Measurements from ENCODE around the gene SPON1.

SPON1 gene

DNA sequence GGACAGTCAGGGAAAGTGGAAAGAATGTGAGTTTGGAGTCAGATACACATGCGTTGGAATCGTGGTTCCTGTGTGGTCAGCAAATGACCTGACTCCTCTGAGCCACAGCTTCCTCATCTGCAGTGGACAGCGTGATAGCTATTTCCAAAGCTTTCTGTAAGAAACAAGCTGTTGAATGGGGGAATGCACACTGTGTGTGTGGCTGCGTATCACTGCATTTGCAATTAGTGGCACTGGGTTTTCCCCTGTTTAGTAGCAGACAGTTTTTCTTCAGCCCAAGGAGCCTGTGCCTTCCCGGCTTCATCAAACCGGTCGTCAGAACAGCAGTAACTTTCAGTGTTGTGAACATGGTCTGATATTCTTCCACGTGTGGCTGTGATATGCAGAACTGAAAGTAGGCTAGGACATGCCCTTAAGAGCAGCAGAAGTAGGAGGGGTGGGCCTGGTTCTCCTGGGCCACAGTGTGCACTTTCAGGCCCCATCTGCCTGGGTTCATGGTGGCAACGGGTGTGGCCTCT lies 275.0 kb downstream of the SPON1 start:
- Histone ChIP-seq H3K4me3 (ENCODE audit: control insufficient read depth in 1 of 7, extremely low read depth in 1 of 7, insufficient read depth in 4 of 7, low read depth in 2 of 7, low read length in 6 of 7) (no peak overlapping the region), H3K36me3 (ENCODE audit: control insufficient read depth in 4 of 4, insufficient read depth in 4 of 4, low read length in 3 of 4) (no peaks in the 10 kb centered on the region), H3K4me1 (ENCODE audit: control extremely low read depth in 1 of 4, control insufficient read depth in 4 of 4, insufficient read depth in 4 of 4, low read length in 3 of 4) (peaks cover 2 to 43% (median 16%) of the 10 kb centered on the region in 4 experiments), H3K27ac (ENCODE audit: insufficient read depth in 1 of 2, low read depth in 1 of 2, low read length in 2 of 2, poor library complexity in 1 of 2, severe bottlenecking in 2 of 2) (no peak overlapping the region), H3K27me3 (replicated peaks in 2 of 5; ENCODE audit: control insufficient read depth in 4 of 5, insufficient read depth in 5 of 5, low read length in 4 of 5) (peaks cover 0 to 27% (median under 1%) of the 10 kb centered on the region in 5 experiments), H3K9me3 (ENCODE audit: control extremely low read depth in 1 of 5, control insufficient read depth in 4 of 5, insufficient read depth in 2 of 5, low read depth in 1 of 5, low read length in 4 of 5) (no peaks in the 10 kb centered on the region)
- ChIA-PET POLR2A (no interaction called here), CTCF (interaction anchor here (1.0 to 2.9 kb wide), 3 partner anchors 283 to 465 kb away, joined by 3 to 8 read pairs (median 3); no protein-coding TSS in a partner anchor)
- 36% methylated on average over 7 of the region's 9 CpGs for WGBS (ENCODE audit: insufficient coverage)
- DNase-seq, result peak; percentile 22 to 56 (median 39)

DNA sequence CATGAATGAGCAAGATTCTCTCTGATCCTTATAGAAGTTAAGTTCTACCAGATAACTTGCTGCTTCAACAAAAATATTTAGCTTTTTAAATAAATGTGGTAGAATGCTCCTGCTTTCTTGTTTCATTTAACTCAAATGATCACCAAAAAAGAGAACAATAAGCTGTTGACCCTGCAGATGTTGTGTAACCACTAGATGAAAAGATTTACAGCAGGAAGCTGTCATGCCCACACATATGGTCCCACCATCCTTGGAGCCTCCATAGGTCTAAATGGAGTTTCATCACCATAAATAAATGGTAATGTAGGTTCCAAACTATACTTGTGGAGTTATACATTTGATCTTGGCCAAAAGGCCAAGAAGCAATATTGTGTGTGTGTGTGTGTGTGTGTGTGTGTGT lies 277.7 kb downstream of the SPON1 start:
- DNase-seq, result peak; percentile 13 to 77 (median 70)
- no peaks in the 10 kb centered on the region for H3K36me3 ChIP-seq (ENCODE audit: control insufficient read depth in 4 of 4, insufficient read depth in 4 of 4, low read length in 3 of 4)
- no peak overlapping the region for H3K27ac ChIP-seq (ENCODE audit: insufficient read depth in 1 of 2, low read depth in 1 of 2, low read length in 2 of 2, poor library complexity in 1 of 2, severe bottlenecking in 2 of 2)
- H3K4me1 ChIP-seq (ENCODE audit: control extremely low read depth in 1 of 4, control insufficient read depth in 4 of 4, insufficient read depth in 4 of 4, low read length in 3 of 4), result peaks cover 2 to 43% (median 16%) of the 10 kb centered on the region in 4 experiments
- ChIA-PET CTCF (interaction anchor here (1.2 to 1.7 kb wide), 2 partner anchors 12 to 13 kb away, joined by 4 read pairs; no protein-coding TSS in a partner anchor), POLR2A (no interaction called here)
- H3K27me3 ChIP-seq (replicated peaks in 2 of 5; ENCODE audit: control insufficient read depth in 4 of 5, insufficient read depth in 5 of 5, low read length in 4 of 5), result peaks cover 0 to 26% (median 0%) of the 10 kb centered on the region in 5 experiments
- H3K9me3 ChIP-seq (ENCODE audit: control extremely low read depth in 1 of 5, control insufficient read depth in 4 of 5, insufficient read depth in 2 of 5, low read depth in 1 of 5, low read length in 4 of 5), result no peaks in the 10 kb centered on the region
- H3K4me3 ChIP-seq (ENCODE audit: control insufficient read depth in 1 of 7, extremely low read depth in 1 of 7, insufficient read depth in 4 of 7, low read depth in 2 of 7, low read length in 6 of 7), result no peak overlapping the region

DNA sequence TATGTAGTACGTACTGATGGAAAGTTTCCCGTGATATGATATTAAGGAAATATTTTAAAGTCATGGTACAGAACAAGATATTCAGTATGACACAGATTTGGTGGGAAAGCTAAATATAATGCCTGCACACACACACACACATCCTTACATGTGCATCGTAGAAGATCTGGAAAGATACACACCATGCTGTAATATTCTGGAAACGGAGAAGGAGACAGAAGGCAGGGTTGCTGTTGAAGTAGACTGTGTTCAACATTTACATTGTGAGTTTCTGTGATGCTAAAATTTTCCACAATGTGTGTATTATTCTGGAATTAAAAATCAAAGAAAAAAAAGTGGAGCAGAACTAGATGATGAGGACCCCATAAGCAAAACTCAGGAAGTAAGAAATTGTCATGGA lies 278.4 kb downstream of the SPON1 start:
- Histone ChIP-seq H3K27ac (ENCODE audit: insufficient read depth in 1 of 2, low read depth in 1 of 2, low read length in 2 of 2, poor library complexity in 1 of 2, severe bottlenecking in 2 of 2) (no peak overlapping the region), H3K36me3 (ENCODE audit: control insufficient read depth in 4 of 4, insufficient read depth in 4 of 4, low read length in 3 of 4) (no peaks in the 10 kb centered on the region), H3K27me3 (replicated peaks in 2 of 5; ENCODE audit: control insufficient read depth in 4 of 5, insufficient read depth in 5 of 5, low read length in 4 of 5) (peaks cover 0 to 31% (median 3%) of the 10 kb centered on the region in 5 experiments), H3K9me3 (ENCODE audit: control extremely low read depth in 1 of 5, control insufficient read depth in 4 of 5, insufficient read depth in 2 of 5, low read depth in 1 of 5, low read length in 4 of 5) (no peaks in the 10 kb centered on the region), H3K4me3 (ENCODE audit: control insufficient read depth in 1 of 7, extremely low read depth in 1 of 7, insufficient read depth in 4 of 7, low read depth in 2 of 7, low read length in 6 of 7) (no peak overlapping the region), H3K4me1 (ENCODE audit: control extremely low read depth in 1 of 4, control insufficient read depth in 4 of 4, insufficient read depth in 4 of 4, low read length in 3 of 4) (peaks cover 2 to 43% (median 16%) of the 10 kb centered on the region in 4 experiments)
- CTCF ChIA-PET, result interaction anchor here (1.0 to 1.7 kb wide), 4 partner anchors 9 to 470 kb away, joined by 3 to 4 read pairs (median 4); no protein-coding TSS in a partner anchor
- WGBS (ENCODE audit: insufficient coverage), result 100% methylated on average over 1 of the region's 4 CpGs
- POLR2A ChIA-PET, result no interaction called here
- no peak for DNase-seq

DNA sequence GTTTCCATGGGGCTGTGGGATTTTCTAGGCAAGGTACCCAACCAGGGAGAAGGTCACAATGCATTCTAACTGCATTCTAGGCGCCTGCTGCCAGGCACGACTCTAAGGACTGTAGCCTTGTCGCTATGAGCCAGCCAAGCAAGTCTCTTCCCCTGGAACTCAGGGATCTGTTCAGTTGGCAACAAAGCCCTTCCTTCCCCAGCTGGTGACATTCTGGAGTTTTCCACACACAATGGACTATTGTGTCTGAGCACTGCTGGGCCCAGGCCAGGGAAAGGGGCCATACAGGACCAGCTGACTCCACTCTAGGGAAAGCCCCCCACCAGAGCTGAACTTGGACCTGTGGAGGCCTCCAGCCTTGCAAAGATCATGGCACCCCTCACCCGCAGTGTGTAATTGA lies 279.7 kb downstream of the SPON1 start:
- Histone ChIP-seq H3K27me3 (replicated peaks in 2 of 5; ENCODE audit: control insufficient read depth in 4 of 5, insufficient read depth in 5 of 5, low read length in 4 of 5) (peaks cover 0 to 25% (median 4%) of the 10 kb centered on the region in 5 experiments), H3K4me1 (ENCODE audit: control extremely low read depth in 1 of 4, control insufficient read depth in 4 of 4, insufficient read depth in 4 of 4, low read length in 3 of 4) (peaks cover 0 to 38% (median 16%) of the 10 kb centered on the region in 4 experiments), H3K9me3 (ENCODE audit: control extremely low read depth in 1 of 5, control insufficient read depth in 4 of 5, insufficient read depth in 2 of 5, low read depth in 1 of 5, low read length in 4 of 5) (no peaks in the 10 kb centered on the region), H3K27ac (ENCODE audit: insufficient read depth in 1 of 2, low read depth in 1 of 2, low read length in 2 of 2, poor library complexity in 1 of 2, severe bottlenecking in 2 of 2) (no peak overlapping the region), H3K4me3 (ENCODE audit: control insufficient read depth in 1 of 7, extremely low read depth in 1 of 7, insufficient read depth in 4 of 7, low read depth in 2 of 7, low read length in 6 of 7) (no peak overlapping the region), H3K36me3 (ENCODE audit: control insufficient read depth in 4 of 4, insufficient read depth in 4 of 4, low read length in 3 of 4) (no peaks in the 10 kb centered on the region)
- DNase-seq, result no peak
- ChIA-PET CTCF (no interaction called here), POLR2A (no interaction called here)
- 97% methylated on average over 3 of the region's 4 CpGs for WGBS (ENCODE audit: insufficient coverage)

DNA sequence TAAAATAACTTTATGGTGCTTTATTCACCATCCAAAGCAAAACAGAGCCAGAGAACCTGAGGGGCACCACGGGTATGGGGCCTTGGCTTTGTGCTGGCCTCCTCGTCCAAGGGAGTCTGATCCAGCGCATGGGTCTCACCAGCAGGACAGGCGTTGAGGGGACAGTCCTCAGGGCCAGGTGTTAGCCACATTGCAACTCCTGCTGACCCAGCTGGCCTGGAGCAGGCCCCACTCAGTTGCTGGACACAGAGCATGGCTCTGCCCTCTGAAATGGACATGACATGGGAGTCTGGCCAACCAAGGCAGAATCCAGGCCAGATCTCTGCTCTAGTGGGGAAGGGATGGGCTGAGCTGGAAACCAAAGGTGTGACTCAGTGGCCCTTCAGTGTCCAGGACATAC lies 280.2 kb downstream of the SPON1 start:
- ChIA-PET POLR2A (no interaction called here), CTCF (no interaction called here)

DNA sequence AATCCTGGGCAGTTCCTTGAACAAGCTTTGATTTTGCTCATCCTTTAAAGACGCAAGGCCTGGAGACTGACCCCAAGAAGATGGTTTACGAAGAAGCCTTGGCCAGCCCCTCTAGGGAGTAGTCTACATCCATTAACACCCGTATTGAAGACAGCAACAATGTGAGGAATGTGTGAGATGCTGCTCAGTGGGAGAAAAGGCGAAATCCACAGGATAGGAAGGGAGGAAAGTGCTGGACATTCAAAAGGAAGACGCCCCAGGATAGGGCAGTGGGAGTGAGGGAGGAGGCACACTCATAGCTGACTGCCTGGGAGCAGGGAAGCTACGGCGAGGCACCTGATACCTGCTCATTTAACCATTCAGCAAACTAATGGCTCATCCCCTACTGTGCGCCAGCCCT lies 282.4 kb downstream of the SPON1 start:
- Histone ChIP-seq H3K27me3 (replicated peaks in 2 of 5; ENCODE audit: control insufficient read depth in 4 of 5, insufficient read depth in 5 of 5, low read length in 4 of 5) (peaks cover 0 to 35% (median 11%) of the 10 kb centered on the region in 5 experiments), H3K4me1 (ENCODE audit: control extremely low read depth in 1 of 4, control insufficient read depth in 4 of 4, insufficient read depth in 4 of 4, low read length in 3 of 4) (peaks cover 0 to 32% (median 22%) of the 10 kb centered on the region in 4 experiments), H3K9me3 (ENCODE audit: control extremely low read depth in 1 of 5, control insufficient read depth in 4 of 5, insufficient read depth in 2 of 5, low read depth in 1 of 5, low read length in 4 of 5) (no peaks in the 10 kb centered on the region), H3K36me3 (ENCODE audit: control insufficient read depth in 4 of 4, insufficient read depth in 4 of 4, low read length in 3 of 4) (no peaks in the 10 kb centered on the region), H3K27ac (ENCODE audit: insufficient read depth in 1 of 2, low read depth in 1 of 2, low read length in 2 of 2, poor library complexity in 1 of 2, severe bottlenecking in 2 of 2) (no peak overlapping the region), H3K4me3 (ENCODE audit: control insufficient read depth in 1 of 7, extremely low read depth in 1 of 7, insufficient read depth in 4 of 7, low read depth in 2 of 7, low read length in 6 of 7) (no peak overlapping the region)
- CTCF ChIA-PET, result interaction anchor here (1.2 kb wide), 1 partner anchor 472 kb away, joined by 3 read pairs; no protein-coding TSS in a partner anchor
- 90% methylated on average over 5 of the region's 8 CpGs for WGBS (ENCODE audit: insufficient coverage)
- no peak for DNase-seq
- POLR2A ChIA-PET, result no interaction called here

More for the DNA sequence above, 280.2 kb downstream of the SPON1 start:
- Histone ChIP-seq H3K4me3 (ENCODE audit: control insufficient read depth in 1 of 7, extremely low read depth in 1 of 7, insufficient read depth in 4 of 7, low read depth in 2 of 7, low read length in 6 of 7) (no peak overlapping the region), H3K27me3 (replicated peaks in 2 of 5; ENCODE audit: control insufficient read depth in 4 of 5, insufficient read depth in 5 of 5, low read length in 4 of 5) (peaks cover 0 to 31% (median 10%) of the 10 kb centered on the region in 5 experiments), H3K4me1 (ENCODE audit: control extremely low read depth in 1 of 4, control insufficient read depth in 4 of 4, insufficient read depth in 4 of 4, low read length in 3 of 4) (peaks cover 0 to 32% (median 13%) of the 10 kb centered on the region in 4 experiments), H3K36me3 (ENCODE audit: control insufficient read depth in 4 of 4, insufficient read depth in 4 of 4, low read length in 3 of 4) (no peaks in the 10 kb centered on the region), H3K9me3 (ENCODE audit: control extremely low read depth in 1 of 5, control insufficient read depth in 4 of 5, insufficient read depth in 2 of 5, low read depth in 1 of 5, low read length in 4 of 5) (no peaks in the 10 kb centered on the region), H3K27ac (ENCODE audit: insufficient read depth in 1 of 2, low read depth in 1 of 2, low read length in 2 of 2, poor library complexity in 1 of 2, severe bottlenecking in 2 of 2) (no peak overlapping the region)
- 100% methylated on average over 4 of the region's 4 CpGs for WGBS (ENCODE audit: insufficient coverage)
- DNase-seq, result no peak

DNA sequence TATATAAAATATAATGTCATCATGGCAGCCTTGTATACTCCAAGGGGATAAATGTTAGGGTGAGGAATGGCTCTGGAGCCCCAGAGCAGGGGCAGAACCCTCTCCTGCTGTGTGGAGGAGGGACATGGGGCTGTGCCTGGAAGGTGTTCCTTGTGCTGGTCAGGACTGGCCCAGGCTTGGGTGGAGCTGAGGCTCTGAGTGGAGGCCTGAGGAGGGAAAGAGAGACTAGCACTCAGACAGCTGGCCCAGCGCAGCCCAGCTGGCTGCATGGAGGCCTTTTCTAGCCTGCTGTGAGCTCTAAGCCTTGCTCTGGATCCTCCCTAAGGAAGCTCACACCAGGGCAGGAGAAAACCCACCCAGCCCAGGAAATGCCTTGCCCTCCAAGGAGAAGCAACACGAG lies 282.9 kb downstream of the SPON1 start:
- ChIA-PET CTCF (interaction anchor here (1.2 kb wide), 1 partner anchor 473 kb away, joined by 3 read pairs; no protein-coding TSS in a partner anchor), POLR2A (no interaction called here)
- Histone ChIP-seq H3K4me3 (ENCODE audit: control insufficient read depth in 1 of 7, extremely low read depth in 1 of 7, insufficient read depth in 4 of 7, low read depth in 2 of 7, low read length in 6 of 7) (no peak overlapping the region), H3K27ac (ENCODE audit: insufficient read depth in 1 of 2, low read depth in 1 of 2, low read length in 2 of 2, poor library complexity in 1 of 2, severe bottlenecking in 2 of 2) (no peak overlapping the region), H3K27me3 (replicated peaks in 2 of 5; ENCODE audit: control insufficient read depth in 4 of 5, insufficient read depth in 5 of 5, low read length in 4 of 5) (peaks cover 0 to 35% (median 11%) of the 10 kb centered on the region in 5 experiments), H3K36me3 (ENCODE audit: control insufficient read depth in 4 of 4, insufficient read depth in 4 of 4, low read length in 3 of 4) (no peaks in the 10 kb centered on the region), H3K4me1 (ENCODE audit: control extremely low read depth in 1 of 4, control insufficient read depth in 4 of 4, insufficient read depth in 4 of 4, low read length in 3 of 4) (peaks cover 0 to 29% (median 19%) of the 10 kb centered on the region in 4 experiments), H3K9me3 (ENCODE audit: control extremely low read depth in 1 of 5, control insufficient read depth in 4 of 5, insufficient read depth in 2 of 5, low read depth in 1 of 5, low read length in 4 of 5) (no peaks in the 10 kb centered on the region)
- 89% methylated on average over 2 of the region's 2 CpGs for WGBS (ENCODE audit: insufficient coverage)
- no peak for DNase-seq
